ENCODE results near the gene TNS4. TPM values are rescaled to one million over a fixed set of nuclear protein-coding genes. Genes with fewer than 3 reads are reported as not detected.

The TNS4 gene
- total RNA-seq, 1 donor from 2014 or later: 0.18 TPM

GRCh38 chr17:40458851-40459482 is 42.5 kb downstream of the TNS4 start:
- no peak overlapping the region for H3K27ac Mint-ChIP-seq
- H3K27me3 Mint-ChIP-seq: no peaks in the 10 kb centered on the region
- intact Hi-C loops (cut with micrococcal nuclease): no loop called here
- DNase-seq: no peak
- peaks cover 23% of the 10 kb centered on the region for H3K36me3 Mint-ChIP-seq (ENCODE audit: low read depth)
- no peak for TF ChIP-seq CTCF (IDR thresholded peaks at IDR 0.05)
- H3K4me3 Mint-ChIP-seq: no peak overlapping the region
- H3K4me1 Mint-ChIP-seq: no peaks in the 10 kb centered on the region
- CTCF ChIA-PET: no interaction called here
- no peaks in the 10 kb centered on the region for H3K9me3 Mint-ChIP-seq
- no peak for ATAC-seq (ENCODE audit: low read depth)
- POLR2A ChIA-PET: no interaction called here

- Mint-ChIP-seq H3K27me3 (no peaks in the 10 kb centered on the region), H3K4me1 (no peaks in the 10 kb centered on the region), H3K27ac (no peak overlapping the region), H3K4me3 (no peak overlapping the region), H3K36me3 (ENCODE audit: low read depth) (peaks cover 29% of the 10 kb centered on the region), H3K9me3 (no peaks in the 10 kb centered on the region)
- no peak for DNase-seq
- CTCF ChIA-PET: no interaction called here
- POLR2A ChIA-PET: no interaction called here
- no peak for TF ChIP-seq CTCF (IDR thresholded peaks at IDR 0.05)
- intact Hi-C loops (cut with micrococcal nuclease): no loop called here
- ATAC-seq (ENCODE audit: low read depth): no peak
Measured at GRCh38 chr17:40457964-40458791, 43.2 kb downstream of the TNS4 start.

GRCh38 chr17:40457369-40457768 is 44.1 kb downstream of the TNS4 start:
- POLR2A ChIA-PET: interaction anchor here (1.2 kb wide), 1 partner anchor 10 kb away, joined by 3 read pairs; no protein-coding TSS in a partner anchor
- H3K4me3 Mint-ChIP-seq: no peak overlapping the region
- ATAC-seq (ENCODE audit: low read depth): no peak
- H3K9me3 Mint-ChIP-seq: no peaks in the 10 kb centered on the region
- no peak for DNase-seq
- intact Hi-C loops (cut with micrococcal nuclease): no loop called here
- TF ChIP-seq CTCF (IDR thresholded peaks at IDR 0.05): no peak
- CTCF ChIA-PET: interaction anchor here (1.0 kb wide), 1 partner anchor 19 kb away, joined by 3 read pairs; no protein-coding TSS in a partner anchor
- H3K27me3 Mint-ChIP-seq: no peaks in the 10 kb centered on the region
- H3K4me1 Mint-ChIP-seq: no peaks in the 10 kb centered on the region
- peaks cover 36% of the 10 kb centered on the region for H3K36me3 Mint-ChIP-seq (ENCODE audit: low read depth)
- no peak overlapping the region for H3K27ac Mint-ChIP-seq

- H3K9me3 Mint-ChIP-seq: no peaks in the 10 kb centered on the region
- H3K4me1 Mint-ChIP-seq: no peaks in the 10 kb centered on the region
- no peak overlapping the region for H3K27ac Mint-ChIP-seq
- H3K4me3 Mint-ChIP-seq: no peak overlapping the region
- no peak for TF ChIP-seq CTCF (IDR thresholded peaks at IDR 0.05)
- CTCF ChIA-PET: interaction anchor here (0.6 to 2.3 kb wide), 3 partner anchors 15 to 77 kb away, joined by 3 to 9 read pairs (median 3); no protein-coding TSS in a partner anchor
- H3K36me3 Mint-ChIP-seq (ENCODE audit: low read depth): peaks cover 40% of the 10 kb centered on the region
- POLR2A ChIA-PET: interaction anchor here (0.6 to 1.2 kb wide), 2 partner anchors 9 to 142 kb away, joined by 3 read pairs; no protein-coding TSS in a partner anchor
- DNase-seq (no peak), ATAC-seq (ENCODE audit: low read depth) (no peak)
- intact Hi-C loops (cut with micrococcal nuclease): no loop called here
- H3K27me3 Mint-ChIP-seq: no peaks in the 10 kb centered on the region
Measured at GRCh38 chr17:40456396-40456951, 44.9 kb downstream of the TNS4 start.

- H3K27ac Mint-ChIP-seq: no peak overlapping the region
- intact Hi-C loops (cut with micrococcal nuclease): no loop called here
- H3K36me3 Mint-ChIP-seq (ENCODE audit: low read depth): peaks cover 40% of the 10 kb centered on the region
- no peaks in the 10 kb centered on the region for H3K27me3 Mint-ChIP-seq
- POLR2A ChIA-PET: interaction anchor here (0.6 to 0.9 kb wide), 2 partner anchors 111 to 519 kb away, joined by 3 read pairs; no protein-coding TSS in a partner anchor
- DNase-seq (no peak), ATAC-seq (ENCODE audit: low read depth) (no peak)
- TF ChIP-seq CTCF (IDR thresholded peaks at IDR 0.05): no peak
- no peak overlapping the region for H3K4me3 Mint-ChIP-seq
- no peaks in the 10 kb centered on the region for H3K4me1 Mint-ChIP-seq
- H3K9me3 Mint-ChIP-seq: no peaks in the 10 kb centered on the region
- CTCF ChIA-PET: interaction anchor here (0.8 to 2.3 kb wide), 3 partner anchors 27 to 83 kb away, joined by 3 to 9 read pairs (median 3); no protein-coding TSS in a partner anchor
Measured at GRCh38 chr17:40454613-40454995, 46.8 kb downstream of the TNS4 start.

Measured in activated B cell treated with CpG ODN at 0.5 μM for 24 hours (primary cell).